Fibroblast of villous mesenchyme (primary cell): ENCODE results near the gene ASTL. TPM values are rescaled to one million over a fixed set of nuclear protein-coding genes. Genes with fewer than 3 reads are reported as not detected.

Source experiments
- DNase-seq: peaks from one replicate; pipeline ENCODE4 v3.0.0-alpha.2; 2010; ENCODE audit warnings: low read depth
- H3K4me3 ChIP-seq: 2 replicates; pipeline ENCODE4 v1.5.1; 2011; ENCODE audit warnings: low read depth, mild to moderate bottlenecking, low read length
- total RNA-seq: library from RNA; depleted of rRNA; stranded (reverse); fragments of >200 nt; gene quantifications from 2 replicates; pipeline ENCODE4 v1.2.3, GENCODE V29; 2012
- TF ChIP-seq, protein P1 (sequence below): IDR thresholded peaks from 2 replicates; pipeline ENCODE4 v1.5.1; 2012; ENCODE audit warnings: low read depth, mild to moderate bottlenecking, low read length; ENCODE audit not compliant: insufficient read depth

The ASTL gene
- total RNA-seq, 1 donor: not detected

GRCh38 chr2:96115631-96116423 lies 22.5 kb downstream of the ASTL start:
- H3K4me3 ChIP-seq: peak overlapping the region; percentile 38
- no peak for DNase-seq
- TF ChIP-seq, protein P1, sequence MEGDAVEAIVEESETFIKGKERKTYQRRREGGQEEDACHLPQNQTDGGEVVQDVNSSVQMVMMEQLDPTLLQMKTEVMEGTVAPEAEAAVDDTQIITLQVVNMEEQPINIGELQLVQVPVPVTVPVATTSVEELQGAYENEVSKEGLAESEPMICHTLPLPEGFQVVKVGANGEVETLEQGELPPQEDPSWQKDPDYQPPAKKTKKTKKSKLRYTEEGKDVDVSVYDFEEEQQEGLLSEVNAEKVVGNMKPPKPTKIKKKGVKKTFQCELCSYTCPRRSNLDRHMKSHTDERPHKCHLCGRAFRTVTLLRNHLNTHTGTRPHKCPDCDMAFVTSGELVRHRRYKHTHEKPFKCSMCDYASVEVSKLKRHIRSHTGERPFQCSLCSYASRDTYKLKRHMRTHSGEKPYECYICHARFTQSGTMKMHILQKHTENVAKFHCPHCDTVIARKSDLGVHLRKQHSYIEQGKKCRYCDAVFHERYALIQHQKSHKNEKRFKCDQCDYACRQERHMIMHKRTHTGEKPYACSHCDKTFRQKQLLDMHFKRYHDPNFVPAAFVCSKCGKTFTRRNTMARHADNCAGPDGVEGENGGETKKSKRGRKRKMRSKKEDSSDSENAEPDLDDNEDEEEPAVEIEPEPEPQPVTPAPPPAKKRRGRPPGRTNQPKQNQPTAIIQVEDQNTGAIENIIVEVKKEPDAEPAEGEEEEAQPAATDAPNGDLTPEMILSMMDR: no peak

DNA sequence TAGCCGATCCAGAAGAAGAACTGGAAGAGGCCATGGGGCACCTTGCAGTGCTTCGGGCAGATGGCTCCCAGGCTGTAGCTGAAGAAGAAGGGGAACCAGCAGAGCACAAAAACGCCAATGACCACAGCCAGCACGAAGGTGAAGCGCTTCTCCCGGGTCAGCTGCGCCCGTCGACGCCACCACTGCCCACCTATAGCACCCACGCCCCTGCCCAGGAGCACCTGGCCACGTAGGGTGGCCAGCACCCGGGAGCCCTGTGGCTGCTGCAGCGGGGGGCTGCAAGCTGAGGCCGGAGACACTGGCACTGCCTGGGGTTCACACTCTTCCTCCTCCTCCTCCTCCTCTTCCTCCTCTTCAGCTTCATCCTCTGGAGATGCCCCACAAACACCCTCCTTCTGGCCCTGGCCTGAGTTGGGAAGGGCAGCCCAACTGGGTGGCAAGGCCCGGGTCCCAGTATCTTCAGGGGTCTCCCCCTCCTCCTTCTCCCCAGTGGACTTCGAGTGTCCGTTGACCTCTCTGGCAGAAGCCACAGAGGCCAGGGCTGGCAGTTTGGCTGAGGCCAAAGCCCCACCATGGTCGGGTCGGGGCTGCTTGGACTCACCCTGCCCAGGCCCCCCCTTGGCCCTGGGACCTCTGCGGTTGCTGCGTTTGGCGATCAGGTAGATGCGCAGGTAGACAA lies 23.3 kb downstream of the ASTL start:
- no peak overlapping the region for H3K4me3 ChIP-seq
- TF ChIP-seq, protein P1: no peak
- DNase-seq: no peak

DNA sequence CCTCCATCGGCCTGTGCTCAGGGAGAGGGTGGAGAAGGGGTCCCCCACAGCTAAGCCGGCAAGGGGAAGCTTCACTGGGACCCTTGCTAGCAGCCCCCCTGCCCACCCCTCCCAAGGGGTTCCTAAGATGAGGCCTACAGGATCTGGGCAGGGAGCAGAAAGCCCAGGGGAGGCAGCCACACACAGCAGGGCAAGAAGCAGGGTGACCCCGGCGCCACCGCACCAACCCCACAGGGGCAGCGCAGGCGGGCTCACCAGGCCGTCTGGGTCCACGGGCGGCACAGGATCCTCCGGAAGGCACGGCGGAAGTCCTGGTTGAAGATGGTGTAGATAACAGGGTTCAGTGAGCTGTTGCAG lies 23.8 kb downstream of the ASTL start:
- TF ChIP-seq, protein P1: no peak
- DNase-seq: no peak
- no peak overlapping the region for H3K4me3 ChIP-seq

DNA sequence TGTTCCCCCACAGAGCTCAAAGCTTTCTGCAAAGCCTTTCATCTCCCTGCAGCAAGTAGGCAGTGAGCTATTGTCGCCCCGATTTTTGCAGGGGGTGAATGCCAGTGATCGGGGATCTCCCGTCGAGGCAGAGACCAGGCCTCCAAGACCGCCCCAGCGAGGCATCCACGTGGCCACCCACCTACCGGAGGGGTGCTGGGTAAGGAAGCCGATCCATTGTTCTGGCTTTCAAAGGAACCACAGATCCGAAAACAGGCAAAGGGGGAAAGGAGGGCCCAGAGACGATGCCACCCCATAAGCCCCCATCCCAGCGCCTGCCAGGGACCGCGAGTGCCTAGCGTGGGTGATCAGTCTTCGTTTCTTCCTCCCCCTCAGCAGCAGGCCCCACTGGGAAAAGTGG lies 24.4 kb downstream of the ASTL start:
- DNase-seq: no peak

GRCh38 chr2:96113367-96113677 lies 25.0 kb downstream of the ASTL start:
- no peak for DNase-seq
- TF ChIP-seq, protein P1: no peak
- H3K4me3 ChIP-seq: no peak overlapping the region

More for the DNA sequence above, 24.4 kb downstream of the ASTL start:
- no peak overlapping the region for H3K4me3 ChIP-seq
- TF ChIP-seq, protein P1: no peak

DNA sequence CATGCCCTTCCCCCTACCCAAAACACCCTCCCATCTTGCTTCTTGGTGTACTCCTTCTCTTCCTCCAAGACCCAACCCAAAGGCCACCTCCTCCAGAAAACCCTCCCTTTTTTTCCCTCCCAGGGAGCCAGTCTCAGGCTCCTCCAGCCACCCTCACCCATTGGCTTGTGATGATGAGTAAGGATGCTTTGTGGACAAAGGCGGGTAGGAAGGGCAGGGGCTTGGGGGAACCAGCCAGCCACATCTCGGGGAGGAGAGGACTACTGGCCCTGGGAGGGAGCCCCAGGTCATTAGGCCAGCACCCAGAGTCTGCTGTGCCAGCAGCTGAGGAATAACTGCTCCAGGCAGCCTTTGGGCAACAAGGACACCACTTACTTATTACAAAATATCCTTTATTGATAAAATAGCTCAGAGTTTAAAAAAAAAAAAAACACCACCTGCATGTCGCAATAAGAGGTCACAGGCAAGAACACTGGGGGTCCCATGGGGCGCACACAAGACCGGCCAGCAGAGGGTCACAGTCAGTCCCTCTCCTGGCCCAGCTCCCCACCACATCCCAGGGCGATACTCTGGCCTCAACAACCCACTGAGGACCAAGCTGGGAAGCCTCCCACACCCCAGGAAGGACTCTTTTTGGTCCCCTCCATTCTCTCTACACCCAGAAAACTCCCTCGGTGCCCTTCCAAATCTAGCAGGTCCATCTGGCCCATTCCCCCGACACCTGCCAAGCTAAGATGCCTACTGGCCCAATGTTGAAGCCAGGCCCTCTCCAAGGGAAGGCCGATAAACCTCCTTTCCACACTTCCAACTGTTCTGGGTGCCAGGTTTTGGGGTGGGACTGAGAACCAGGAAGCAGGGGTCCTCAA lies 25.6 kb downstream of the ASTL start:
- no peak for DNase-seq
- no peak overlapping the region for H3K4me3 ChIP-seq
- TF ChIP-seq, protein P1: no peak
